Panc1 (cell line): ENCODE results near the gene RACK1.

Experiments
- TF ChIP-seq, protein P1 (sequence below): fragments of 450-650 bp; IDR thresholded peaks from 2 replicates; pipeline ENCODE4 v1.5.1; 2017; ENCODE audit warnings: mild to moderate bottlenecking
- TF ChIP-seq, protein P2 (sequence below), 2 experiments: IDR thresholded peaks; 2 replicates each; pipeline ENCODE4 v1.6.1; 2011 to 2012; ENCODE audit warnings: low read depth in 2 of 2, control low read depth in 1 of 2, low read length in 1 of 2, mild to moderate bottlenecking in 1 of 2, moderate library complexity in 1 of 2; ENCODE audit not compliant: insufficient read depth in 1 of 2

DNA sequence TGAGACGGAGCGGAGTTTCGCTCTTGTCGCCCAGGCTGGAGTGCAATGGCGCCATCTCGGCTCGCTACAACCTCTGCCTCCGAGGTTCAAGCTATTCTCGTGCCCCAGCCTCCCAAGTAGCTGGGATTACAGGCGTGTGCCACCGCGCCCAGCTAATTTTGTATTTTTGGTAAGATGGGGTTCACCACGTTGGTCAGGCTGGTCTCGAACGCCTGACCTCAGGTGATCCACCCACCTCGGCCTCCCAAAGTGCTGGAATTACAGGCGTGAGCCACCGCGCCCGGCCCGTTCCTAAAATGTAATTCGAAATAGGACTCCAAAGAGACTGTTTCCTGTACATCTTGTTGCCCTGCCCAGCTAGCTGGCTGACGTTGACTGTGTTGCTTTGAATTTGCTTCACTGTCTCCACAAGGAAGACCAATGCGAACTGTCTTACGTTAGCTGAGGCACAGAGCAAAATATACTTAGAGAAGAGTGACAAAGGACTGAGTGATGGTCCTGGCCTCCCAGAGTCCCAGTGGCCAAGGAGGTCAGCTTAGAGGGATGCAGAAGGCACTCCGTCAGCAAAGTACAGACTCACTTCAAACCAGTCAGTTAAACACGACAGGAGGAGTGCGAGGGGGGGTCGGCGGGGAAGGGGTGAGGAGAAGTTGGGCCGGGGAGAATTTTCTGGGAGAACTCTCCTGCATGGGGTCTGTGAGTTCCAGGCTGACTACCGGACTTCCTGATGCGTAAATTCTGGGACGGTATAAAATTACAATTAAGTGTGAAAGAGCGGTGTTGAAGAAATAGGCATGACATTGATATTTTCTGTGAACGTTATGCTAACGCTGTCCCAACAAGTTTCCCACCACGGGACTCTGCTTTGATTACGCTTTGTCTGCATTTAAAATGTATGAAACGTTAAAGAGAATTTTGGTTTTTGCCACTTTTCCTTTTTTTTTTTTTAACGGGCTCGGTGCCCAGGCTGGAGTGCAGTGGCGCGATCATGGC, 27.4 kb downstream of the RACK1 start:
- TF ChIP-seq, protein P1, sequence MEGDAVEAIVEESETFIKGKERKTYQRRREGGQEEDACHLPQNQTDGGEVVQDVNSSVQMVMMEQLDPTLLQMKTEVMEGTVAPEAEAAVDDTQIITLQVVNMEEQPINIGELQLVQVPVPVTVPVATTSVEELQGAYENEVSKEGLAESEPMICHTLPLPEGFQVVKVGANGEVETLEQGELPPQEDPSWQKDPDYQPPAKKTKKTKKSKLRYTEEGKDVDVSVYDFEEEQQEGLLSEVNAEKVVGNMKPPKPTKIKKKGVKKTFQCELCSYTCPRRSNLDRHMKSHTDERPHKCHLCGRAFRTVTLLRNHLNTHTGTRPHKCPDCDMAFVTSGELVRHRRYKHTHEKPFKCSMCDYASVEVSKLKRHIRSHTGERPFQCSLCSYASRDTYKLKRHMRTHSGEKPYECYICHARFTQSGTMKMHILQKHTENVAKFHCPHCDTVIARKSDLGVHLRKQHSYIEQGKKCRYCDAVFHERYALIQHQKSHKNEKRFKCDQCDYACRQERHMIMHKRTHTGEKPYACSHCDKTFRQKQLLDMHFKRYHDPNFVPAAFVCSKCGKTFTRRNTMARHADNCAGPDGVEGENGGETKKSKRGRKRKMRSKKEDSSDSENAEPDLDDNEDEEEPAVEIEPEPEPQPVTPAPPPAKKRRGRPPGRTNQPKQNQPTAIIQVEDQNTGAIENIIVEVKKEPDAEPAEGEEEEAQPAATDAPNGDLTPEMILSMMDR = no peak
- TF ChIP-seq, protein P2, sequence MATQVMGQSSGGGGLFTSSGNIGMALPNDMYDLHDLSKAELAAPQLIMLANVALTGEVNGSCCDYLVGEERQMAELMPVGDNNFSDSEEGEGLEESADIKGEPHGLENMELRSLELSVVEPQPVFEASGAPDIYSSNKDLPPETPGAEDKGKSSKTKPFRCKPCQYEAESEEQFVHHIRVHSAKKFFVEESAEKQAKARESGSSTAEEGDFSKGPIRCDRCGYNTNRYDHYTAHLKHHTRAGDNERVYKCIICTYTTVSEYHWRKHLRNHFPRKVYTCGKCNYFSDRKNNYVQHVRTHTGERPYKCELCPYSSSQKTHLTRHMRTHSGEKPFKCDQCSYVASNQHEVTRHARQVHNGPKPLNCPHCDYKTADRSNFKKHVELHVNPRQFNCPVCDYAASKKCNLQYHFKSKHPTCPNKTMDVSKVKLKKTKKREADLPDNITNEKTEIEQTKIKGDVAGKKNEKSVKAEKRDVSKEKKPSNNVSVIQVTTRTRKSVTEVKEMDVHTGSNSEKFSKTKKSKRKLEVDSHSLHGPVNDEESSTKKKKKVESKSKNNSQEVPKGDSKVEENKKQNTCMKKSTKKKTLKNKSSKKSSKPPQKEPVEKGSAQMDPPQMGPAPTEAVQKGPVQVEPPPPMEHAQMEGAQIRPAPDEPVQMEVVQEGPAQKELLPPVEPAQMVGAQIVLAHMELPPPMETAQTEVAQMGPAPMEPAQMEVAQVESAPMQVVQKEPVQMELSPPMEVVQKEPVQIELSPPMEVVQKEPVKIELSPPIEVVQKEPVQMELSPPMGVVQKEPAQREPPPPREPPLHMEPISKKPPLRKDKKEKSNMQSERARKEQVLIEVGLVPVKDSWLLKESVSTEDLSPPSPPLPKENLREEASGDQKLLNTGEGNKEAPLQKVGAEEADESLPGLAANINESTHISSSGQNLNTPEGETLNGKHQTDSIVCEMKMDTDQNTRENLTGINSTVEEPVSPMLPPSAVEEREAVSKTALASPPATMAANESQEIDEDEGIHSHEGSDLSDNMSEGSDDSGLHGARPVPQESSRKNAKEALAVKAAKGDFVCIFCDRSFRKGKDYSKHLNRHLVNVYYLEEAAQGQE (IDR thresholded peaks at IDR 0.05; ENCODE audit: insufficient read depth in 1 of 2, low read depth in 2 of 2, low read length in 1 of 2) = no peak
